Fibroblast of lung (primary cell): Measurements from ENCODE around the gene MLKL.

ENCODE experiments used
- CTCF ChIP-seq, 2 donors: IDR thresholded peaks in 1 of 2; conservative IDR thresholded peaks in 1 of 2; 1 replicate in 1 of 2; 2 replicates in 1 of 2; pipeline ENCODE4 v1.5.1; 2011 to 2012; ENCODE audit warnings: low read length in 2 of 2, control low read depth in 1 of 2, inconsistent platforms in 1 of 2, low read depth in 1 of 2, mild to moderate bottlenecking in 1 of 2
- EZH2 ChIP-seq: IDR thresholded peaks from 2 replicates; pipeline ENCODE4 v1.5.1; 2012; ENCODE audit warnings: low read length, control low read depth, mild to moderate bottlenecking; ENCODE audit errors: missing control alignments

DNA sequence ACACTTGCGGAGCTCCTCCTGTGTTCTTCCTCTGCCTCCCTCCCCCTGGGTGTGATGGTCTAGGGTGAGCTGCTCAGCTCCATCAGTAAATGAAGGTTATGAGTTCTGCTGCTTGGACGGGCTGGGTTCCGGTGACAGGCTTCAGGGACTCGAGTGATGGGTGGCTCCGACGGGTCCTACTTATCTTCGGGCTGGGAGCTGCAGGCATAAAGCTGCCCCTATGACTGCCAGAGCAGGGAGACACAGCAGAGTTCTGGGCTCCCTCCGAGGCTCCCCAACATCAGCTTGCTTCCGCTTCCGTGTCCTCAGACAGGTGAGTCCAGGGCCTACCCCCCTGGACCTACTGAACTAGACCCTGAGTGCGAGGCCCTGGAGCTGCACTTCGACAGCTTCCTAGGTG is 11.3 kb upstream of the MLKL start:
- no peak for TF ChIP-seq CTCF (conservative IDR thresholded peaks at IDR 0.05 in 1 of 2, IDR thresholded peaks at IDR 0.05 in 1 of 2; ENCODE audit: low read depth in 1 of 2, low read length in 2 of 2)
- TF ChIP-seq EZH2, result no peak
